ENCODE results near the gene LAMA4. TPM values are rescaled to one million over a fixed set of nuclear protein-coding genes. Genes with fewer than 3 reads are reported as not detected.

Gene LAMA4
- total RNA-seq, 1 experiment from 2014 or later: 11.9 TPM

DNA sequence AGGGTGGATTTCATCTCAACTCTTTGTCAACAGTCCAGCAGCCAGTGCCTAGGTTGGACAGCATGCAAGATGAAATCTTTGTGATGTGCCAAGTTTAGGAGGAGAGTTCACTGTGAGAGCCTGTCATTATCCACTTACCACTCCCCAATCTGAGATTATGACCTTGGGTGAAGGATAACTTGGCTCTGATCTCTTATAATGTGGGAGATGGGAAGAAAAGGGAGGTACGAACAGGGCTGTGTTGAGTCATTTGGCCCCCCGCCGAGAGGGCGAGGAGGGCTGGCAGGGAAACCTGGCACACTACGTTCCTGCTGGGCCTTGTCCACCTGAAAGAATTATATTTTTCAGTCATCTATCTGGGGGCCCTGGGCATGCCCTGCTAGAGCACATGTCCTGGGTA lies 35.8 kb downstream of the LAMA4 start:
- Histone ChIP-seq H3K36me3 (ENCODE audit: control insufficient read depth, insufficient read depth, low read length) (no peaks in the 10 kb centered on the region), H3K27me3 (ENCODE audit: control insufficient read depth, insufficient read depth, low read length) (no peaks in the 10 kb centered on the region), H3K27ac (ENCODE audit: low read length) (no peak overlapping the region), H3K4me3 (ENCODE audit: low read depth in 2 of 2, low read length in 2 of 2) (no peak overlapping the region), H3K4me1 (ENCODE audit: control insufficient read depth, insufficient read depth, low read length) (no peaks in the 10 kb centered on the region), H3K9me3 (ENCODE audit: control insufficient read depth, insufficient read depth, low read depth, low read length) (no peaks in the 10 kb centered on the region)
- DNase-seq (ENCODE audit: low read depth, low spot score) (no peak), ATAC-seq (no peak)
- BruUV-seq (replicated peaks): no TSS peak
- intact Hi-C loops (cut with micrococcal nuclease; ENCODE audit: unreplicated experiment) (no loop called here), in situ Hi-C loops (cut with HindIII; ENCODE audit: low pct_unique_long_range_greater_than_20kb, low sequenced_read_pairs) (no loop called here)
- POLR2A ChIA-PET: no interaction called here
- TF ChIP-seq TCF7L2 (IDR thresholded peaks at IDR 0.05; ENCODE audit: low read depth, low read length): no peak
- TF ChIP-seq POLR2AphosphoS5 (IDR thresholded peaks at IDR 0.05; ENCODE audit: low read depth, low read length): no peak
- no peak for TF ChIP-seq SIN3A (IDR thresholded peaks at IDR 0.05; ENCODE audit: borderline replicate concordance, insufficient read depth, low read depth, low read length)
- TF ChIP-seq CTCF (IDR thresholded peaks at IDR 0.05): no peak
- TF ChIP-seq, protein P1, sequence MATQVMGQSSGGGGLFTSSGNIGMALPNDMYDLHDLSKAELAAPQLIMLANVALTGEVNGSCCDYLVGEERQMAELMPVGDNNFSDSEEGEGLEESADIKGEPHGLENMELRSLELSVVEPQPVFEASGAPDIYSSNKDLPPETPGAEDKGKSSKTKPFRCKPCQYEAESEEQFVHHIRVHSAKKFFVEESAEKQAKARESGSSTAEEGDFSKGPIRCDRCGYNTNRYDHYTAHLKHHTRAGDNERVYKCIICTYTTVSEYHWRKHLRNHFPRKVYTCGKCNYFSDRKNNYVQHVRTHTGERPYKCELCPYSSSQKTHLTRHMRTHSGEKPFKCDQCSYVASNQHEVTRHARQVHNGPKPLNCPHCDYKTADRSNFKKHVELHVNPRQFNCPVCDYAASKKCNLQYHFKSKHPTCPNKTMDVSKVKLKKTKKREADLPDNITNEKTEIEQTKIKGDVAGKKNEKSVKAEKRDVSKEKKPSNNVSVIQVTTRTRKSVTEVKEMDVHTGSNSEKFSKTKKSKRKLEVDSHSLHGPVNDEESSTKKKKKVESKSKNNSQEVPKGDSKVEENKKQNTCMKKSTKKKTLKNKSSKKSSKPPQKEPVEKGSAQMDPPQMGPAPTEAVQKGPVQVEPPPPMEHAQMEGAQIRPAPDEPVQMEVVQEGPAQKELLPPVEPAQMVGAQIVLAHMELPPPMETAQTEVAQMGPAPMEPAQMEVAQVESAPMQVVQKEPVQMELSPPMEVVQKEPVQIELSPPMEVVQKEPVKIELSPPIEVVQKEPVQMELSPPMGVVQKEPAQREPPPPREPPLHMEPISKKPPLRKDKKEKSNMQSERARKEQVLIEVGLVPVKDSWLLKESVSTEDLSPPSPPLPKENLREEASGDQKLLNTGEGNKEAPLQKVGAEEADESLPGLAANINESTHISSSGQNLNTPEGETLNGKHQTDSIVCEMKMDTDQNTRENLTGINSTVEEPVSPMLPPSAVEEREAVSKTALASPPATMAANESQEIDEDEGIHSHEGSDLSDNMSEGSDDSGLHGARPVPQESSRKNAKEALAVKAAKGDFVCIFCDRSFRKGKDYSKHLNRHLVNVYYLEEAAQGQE (IDR thresholded peaks at IDR 0.05; ENCODE audit: insufficient read depth in 1 of 2, low read depth in 2 of 2, low read length in 1 of 2): no peak
- CTCF ChIA-PET: no interaction called here

GRCh38 chr6:112216662-112217551 lies 37.5 kb downstream of the LAMA4 start:
- BruUV-seq (replicated peaks): no TSS peak
- ChIA-PET CTCF (no interaction called here), POLR2A (no interaction called here)
- Histone ChIP-seq H3K36me3 (ENCODE audit: control insufficient read depth, insufficient read depth, low read length) (no peaks in the 10 kb centered on the region), H3K27ac (ENCODE audit: low read length) (no peak overlapping the region), H3K4me3 (ENCODE audit: low read depth in 2 of 2, low read length in 2 of 2) (no peak overlapping the region), H3K9me3 (ENCODE audit: control insufficient read depth, insufficient read depth, low read depth, low read length) (no peaks in the 10 kb centered on the region), H3K4me1 (ENCODE audit: control insufficient read depth, insufficient read depth, low read length) (no peaks in the 10 kb centered on the region), H3K27me3 (ENCODE audit: control insufficient read depth, insufficient read depth, low read length) (no peaks in the 10 kb centered on the region)
- DNase-seq (ENCODE audit: low read depth, low spot score) (peak; percentile 82), ATAC-seq (peak; percentile 91)
- in situ Hi-C loops (cut with HindIII; ENCODE audit: low pct_unique_long_range_greater_than_20kb, low sequenced_read_pairs): no loop called here
- intact Hi-C loops (cut with micrococcal nuclease; ENCODE audit: unreplicated experiment): no loop called here
- TF ChIP-seq TCF7L2 (IDR thresholded peaks at IDR 0.05; ENCODE audit: low read depth, low read length) (no peak), CTCF (IDR thresholded peaks at IDR 0.05) (no peak)
- TF ChIP-seq, protein P1 (IDR thresholded peaks at IDR 0.05; ENCODE audit: insufficient read depth in 1 of 2, low read depth in 2 of 2, low read length in 1 of 2): no peak

All from Panc1 (cell line).